H9 (cell line): ENCODE data around the gene CERK. TPM values are rescaled to one million over a fixed set of nuclear protein-coding genes. Genes with fewer than 3 reads are reported as not detected.

ENCODE experiments used
- DNase-seq: peaks from one replicate; pipeline ENCODE4 v3.0.0-alpha.2; 2017
- H2AFZ ChIP-seq: one replicate; pipeline ENCODE4 v1.6.1; 2013; ENCODE audit warnings: mild to moderate bottlenecking, low read length, control low read depth, moderate library complexity
- H2AK5ac ChIP-seq: 2 replicates; pipeline ENCODE4 v1.6.1; 2013; ENCODE audit warnings: low read length, control low read depth, mixed read lengths; ENCODE audit not compliant: insufficient read length
- H2BK120ac ChIP-seq: one replicate; pipeline ENCODE4 v1.6.1; 2013; ENCODE audit warnings: low read depth, mild to moderate bottlenecking, low read length, control low read depth, inconsistent platforms; ENCODE audit not compliant: poor library complexity, severe bottlenecking
- H2BK12ac ChIP-seq: 2 replicates; pipeline ENCODE4 v1.6.1; 2013; ENCODE audit warnings: low read length, control low read depth, mixed read lengths, low read depth; ENCODE audit not compliant: insufficient read length
- H2BK15ac ChIP-seq: 2 replicates; pipeline ENCODE4 v1.6.1; 2013; ENCODE audit warnings: low read depth, low read length, control low read depth
- H2BK20ac ChIP-seq: one replicate; pipeline ENCODE4 v1.6.1; 2013; ENCODE audit warnings: low read depth, mild to moderate bottlenecking, low read length, control low read depth, inconsistent platforms; ENCODE audit not compliant: poor library complexity, severe bottlenecking
- H2BK5ac ChIP-seq: 2 replicates; pipeline ENCODE4 v1.6.1; 2013; ENCODE audit warnings: low read length, control low read depth, mixed read lengths; ENCODE audit not compliant: insufficient read length
- H3K14ac ChIP-seq: 2 replicates; pipeline ENCODE4 v1.6.1; 2013; ENCODE audit warnings: low read length, control low read depth; ENCODE audit not compliant: insufficient read depth
- H3K18ac ChIP-seq: 2 replicates; pipeline ENCODE4 v1.6.1; 2013; ENCODE audit warnings: low read depth, mild to moderate bottlenecking, mixed read lengths, low read length, control low read depth; ENCODE audit not compliant: insufficient read length
- H3K23ac ChIP-seq: 2 replicates; pipeline ENCODE4 v1.6.1; 2013; ENCODE audit warnings: low read length, control low read depth, mixed read lengths, low read depth; ENCODE audit not compliant: insufficient read length
- H3K23me2 ChIP-seq: 2 replicates; pipeline ENCODE4 v1.6.1; 2013; ENCODE audit warnings: low read depth, mild to moderate bottlenecking, mixed read lengths, low read length, control low read depth; ENCODE audit not compliant: insufficient read length, poor library complexity, severe bottlenecking
- H3K27ac ChIP-seq: 2 replicates; pipeline ENCODE4 v1.5.1; 2013; ENCODE audit warnings: low read length, control low read depth, mixed read lengths, low read depth; ENCODE audit not compliant: insufficient read length
- H3K27me3 ChIP-seq: 2 replicates; pipeline ENCODE4 v1.6.1; 2013; ENCODE audit warnings: low read length, control low read depth, inconsistent platforms; ENCODE audit not compliant: insufficient read depth
- H3K4ac ChIP-seq: 2 replicates; pipeline ENCODE4 v1.6.1; 2013; ENCODE audit warnings: low read depth, mild to moderate bottlenecking, control low read depth, inconsistent platforms, low read length, moderate library complexity
- H3K4me1 ChIP-seq: 2 replicates; pipeline ENCODE4 v1.6.1; 2013; ENCODE audit warnings: low read length, control low read depth, inconsistent platforms; ENCODE audit not compliant: insufficient read depth
- H3K4me2 ChIP-seq: 2 replicates; pipeline ENCODE4 v1.6.1; 2013; ENCODE audit warnings: low read length, control low read depth, mixed read lengths; ENCODE audit not compliant: insufficient read length, insufficient read depth
- H3K56ac ChIP-seq: 2 replicates; pipeline ENCODE4 v1.6.1; 2013; ENCODE audit warnings: low read depth, mild to moderate bottlenecking, mixed read lengths, low read length, control low read depth; ENCODE audit not compliant: insufficient read length
- H3K79me1 ChIP-seq: 2 replicates; pipeline ENCODE4 v1.6.1; 2013; ENCODE audit warnings: low read depth, mild to moderate bottlenecking, moderate library complexity, low read length, control low read depth, inconsistent platforms; ENCODE audit not compliant: insufficient read depth, poor library complexity, severe bottlenecking
- H3K79me2 ChIP-seq: 2 replicates; pipeline ENCODE4 v1.6.1; 2013; ENCODE audit warnings: low read length, control low read depth, inconsistent platforms; ENCODE audit not compliant: insufficient read depth
- H3K9ac ChIP-seq: 2 replicates; pipeline ENCODE4 v1.6.1; 2013; ENCODE audit warnings: low read length, control low read depth, mixed read lengths; ENCODE audit not compliant: insufficient read length; ENCODE audit errors: extremely low read depth
- H3K9me3 ChIP-seq: one replicate; pipeline ENCODE4 v1.6.1; 2013; ENCODE audit warnings: low read depth, low read length, inconsistent platforms; ENCODE audit not compliant: control insufficient read depth
- H3T11ph ChIP-seq: one replicate; pipeline ENCODE4 v1.6.1; 2013; ENCODE audit warnings: mild to moderate bottlenecking, low read length, control low read depth, inconsistent platforms
- H4K20me1 ChIP-seq: one replicate; pipeline ENCODE4 v1.6.1; 2013; ENCODE audit not compliant: control insufficient read depth, insufficient read length, insufficient read depth
- H4K5ac ChIP-seq: 2 replicates; pipeline ENCODE4 v1.6.1; 2013; ENCODE audit warnings: low read depth, mild to moderate bottlenecking, mixed read lengths, low read length, control low read depth; ENCODE audit not compliant: insufficient read length
- H4K8ac ChIP-seq: replicated peaks from 2 replicates; pipeline ENCODE4 v1.6.1; 2013; ENCODE audit warnings: low read length, control low read depth, mixed read lengths, low read depth; ENCODE audit not compliant: insufficient read length
- H4K91ac ChIP-seq: 2 replicates; pipeline ENCODE4 v1.6.1; 2013; ENCODE audit warnings: low read depth, mild to moderate bottlenecking, moderate library complexity, mixed read lengths, low read length, control low read depth; ENCODE audit not compliant: insufficient read length
- H3K27ac Mint-ChIP-seq, 3 experiments: 2 replicates in 2 of 3; 3 replicates in 1 of 3; pipeline ENCODE4 v1.8.0; 2020 to 2021; ENCODE audit warnings: mixed read lengths in 3 of 3, mild to moderate bottlenecking in 1 of 3, moderate library complexity in 1 of 3
- H3K27me3 Mint-ChIP-seq: 2 replicates; pipeline ENCODE4 v1.8.0; 2021; ENCODE audit warnings: low read depth, mild to moderate bottlenecking, moderate library complexity, mixed read lengths
- H3K36me3 Mint-ChIP-seq, 3 experiments: 2 replicates in 2 of 3; 3 replicates in 1 of 3; pipeline ENCODE4 v1.8.0; 2020 to 2021; ENCODE audit warnings: low read depth in 3 of 3, mixed read lengths in 3 of 3; ENCODE audit not compliant: insufficient read depth in 1 of 3
- H3K4me1 Mint-ChIP-seq, 2 experiments: 2 replicates each; pipeline ENCODE4 v1.8.0; 2020; ENCODE audit warnings: mixed read lengths in 2 of 2
- H3K4me3 Mint-ChIP-seq, 2 experiments: 2 replicates in 1 of 2; 3 replicates in 1 of 2; pipeline ENCODE4 v1.8.0; 2020 to 2021; ENCODE audit warnings: mild to moderate bottlenecking in 2 of 2, mixed read lengths in 2 of 2, moderate library complexity in 1 of 2
- H3K9me3 Mint-ChIP-seq, 2 experiments: 2 replicates in 1 of 2; 3 replicates in 1 of 2; pipeline ENCODE4 v1.8.0; 2020; ENCODE audit warnings: mild to moderate bottlenecking in 2 of 2, mixed read lengths in 2 of 2, moderate library complexity in 1 of 2
- CTCF ChIP-seq: fragments of 200-600 bp; sonication (generic); conservative IDR thresholded peaks from 3 replicates; pipeline ENCODE4 v1.8.0; 2021; ENCODE audit warnings: antibody characterized with exemption, mild to moderate bottlenecking
- WGBS: extraction: QIAGEN DNeasy Blood & Tissue Kit; methylation state at CpG from one replicate; pipeline ENCODE4 v1.1.7; 2013; ENCODE audit warnings: missing lambda C conversion rate, low lambda C conversion rate, mixed read lengths; ENCODE audit not compliant: insufficient read length; ENCODE audit errors: extremely low coverage; 5-methylcytosine and 5-hydroxymethylcytosine counted together
- total RNA-seq: library from RNA; stranded (reverse); gene quantifications from 2 replicates; pipeline ENCODE4 v1.2.1, GENCODE V29; 2021

CERK gene
- total RNA-seq, 1 experiment from 2014 or later = 47.1 TPM

GRCh38 chr22:46725096-46725495, 13.0 kb downstream of the CERK start:
- Mint-ChIP-seq H3K27ac (no peak overlapping the region), H3K9me3 (no peaks in the 10 kb centered on the region), H3K4me1 (peaks cover 0 to 9% of the 10 kb centered on the region in 2 experiments; a peak in 1 of 4 replicates), H3K4me3 (no peak overlapping the region), H3K36me3 (peaks cover 2 to 17% (median 12%) of the 10 kb centered on the region in 3 experiments; a peak in 6 of 7 replicates), H3K27me3 (no peaks in the 10 kb centered on the region)
- H3K56ac ChIP-seq = no peak overlapping the region
- DNase-seq = no peak
- no peak overlapping the region for H3K14ac ChIP-seq
- H3K27me3 ChIP-seq = no peaks in the 10 kb centered on the region
- H3K9ac ChIP-seq = no peak overlapping the region
- no peak for TF ChIP-seq CTCF
- no peak overlapping the region for H3K4ac ChIP-seq
- H4K8ac ChIP-seq = no peak overlapping the region
- H4K20me1 ChIP-seq = peaks cover 6% of the 10 kb centered on the region
- H2BK15ac ChIP-seq = no peak overlapping the region
- no peaks in the 10 kb centered on the region for H3K23me2 ChIP-seq
- no peaks in the 10 kb centered on the region for H3K79me2 ChIP-seq
- WGBS = no CpG with 5 or more reads among the region's 18 CpGs
- H3K23ac ChIP-seq = no peak overlapping the region
- H2BK12ac ChIP-seq = no peak overlapping the region
- H2BK120ac ChIP-seq = no peak overlapping the region
- H2AK5ac ChIP-seq = no peak overlapping the region
- H3K4me2 ChIP-seq = no peak overlapping the region
- no peaks in the 10 kb centered on the region for H3K4me1 ChIP-seq
- H3K18ac ChIP-seq = no peak overlapping the region
- no peak overlapping the region for H2AFZ ChIP-seq
- H4K91ac ChIP-seq = no peak overlapping the region
- H3T11ph ChIP-seq = no peak overlapping the region
- H3K79me1 ChIP-seq = no peaks in the 10 kb centered on the region
- no peaks in the 10 kb centered on the region for H3K9me3 ChIP-seq
- no peak overlapping the region for H4K5ac ChIP-seq
- H3K27ac ChIP-seq = no peak overlapping the region
- H2BK20ac ChIP-seq = no peak overlapping the region
- H2BK5ac ChIP-seq = no peak overlapping the region
